ENCODE data around the gene RRP1.

Gene RRP1

DNA sequence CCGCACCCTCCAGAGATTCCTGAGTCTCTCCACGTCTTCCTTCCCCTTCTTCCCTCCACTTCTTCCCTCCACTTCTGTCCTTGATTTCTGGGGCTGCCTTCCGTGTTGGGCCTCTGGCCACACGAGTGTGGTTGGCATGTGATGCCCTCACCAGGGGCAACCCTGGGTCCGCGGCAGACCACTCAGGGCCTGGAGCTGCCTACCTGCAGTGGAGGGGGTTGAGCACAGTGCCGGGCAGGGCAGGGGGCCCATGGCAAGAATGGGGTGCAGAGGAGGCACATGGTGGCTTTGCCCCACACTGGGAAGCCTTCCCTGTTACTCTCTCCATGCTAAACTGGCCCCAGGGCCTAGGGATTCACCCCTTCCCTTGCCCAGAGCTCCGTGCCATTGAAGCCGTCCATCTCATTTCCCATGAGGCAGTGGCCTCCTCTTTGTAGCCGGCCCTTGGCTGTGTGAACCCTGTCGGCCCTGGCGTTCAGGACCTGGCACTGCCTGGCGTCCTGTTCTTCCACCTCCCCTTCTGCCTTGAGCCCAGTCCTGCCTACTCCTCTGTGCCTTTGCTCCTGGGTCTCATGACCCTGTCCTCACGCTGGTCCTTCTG, 13.4 kb downstream of the RRP1 start:
- DNase-seq: no peak

DNA sequence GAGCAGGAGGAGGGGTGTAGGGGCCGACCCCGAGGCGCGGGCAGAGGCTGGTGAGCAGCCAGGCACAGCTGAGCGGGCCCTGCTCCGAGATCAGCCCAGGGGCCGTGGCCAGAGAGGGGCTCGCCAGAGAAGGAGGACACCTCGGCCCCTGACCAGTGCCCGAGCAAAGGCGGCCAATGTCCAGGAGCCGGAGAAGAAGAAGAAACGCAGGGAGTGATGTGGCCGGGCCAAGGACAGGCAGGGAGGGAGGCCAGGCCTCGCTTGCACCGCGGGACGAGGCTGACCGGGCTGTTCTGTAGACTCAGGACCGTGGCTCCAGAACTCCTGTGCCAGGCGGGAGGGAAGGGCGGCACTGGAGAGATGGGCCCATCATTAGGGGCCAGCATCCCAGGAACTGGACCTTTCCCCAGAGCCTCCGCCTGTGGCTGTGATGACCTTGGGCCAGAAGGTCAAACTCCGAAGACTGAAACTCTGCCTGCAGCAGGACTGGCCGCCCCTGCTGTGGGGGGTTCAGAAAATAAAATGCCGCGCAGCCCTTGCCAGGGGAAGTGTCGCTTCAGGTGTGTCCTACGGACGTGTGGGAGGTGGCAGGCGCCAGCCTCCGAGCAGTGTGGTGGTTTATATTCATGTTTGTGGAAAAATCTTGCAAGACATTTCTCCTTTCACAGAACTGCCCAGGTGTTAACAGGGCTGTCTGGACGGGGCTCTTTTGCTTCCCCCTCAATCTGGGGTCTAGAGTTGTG, 14.4 kb downstream of the RRP1 start:
- DNase-seq: no peak

DNA sequence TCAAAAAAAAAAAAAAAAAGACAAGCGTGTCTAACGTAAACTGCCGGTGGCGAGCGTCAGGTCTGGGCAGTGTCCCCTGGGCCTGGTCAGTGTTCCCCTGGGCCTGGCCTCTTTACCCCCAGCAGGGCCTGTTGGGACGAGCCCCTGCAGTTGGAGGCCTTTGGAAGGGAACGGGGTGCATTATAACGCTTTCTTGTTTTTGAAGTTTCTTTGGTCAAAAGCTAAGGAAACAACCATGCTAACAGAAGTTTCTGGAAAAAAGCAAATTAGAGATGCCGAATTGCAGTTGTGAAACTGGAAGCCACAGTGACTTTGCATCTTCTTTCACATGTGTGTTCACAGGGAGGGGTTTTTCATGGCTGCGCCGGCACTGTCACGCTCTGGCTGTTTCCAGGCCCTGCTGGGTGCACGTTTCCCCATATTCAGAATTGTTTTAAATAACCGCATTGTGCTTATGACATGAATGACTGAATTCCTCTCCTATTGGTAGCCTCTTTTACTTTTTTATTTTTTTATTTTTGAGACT, 16.0 kb downstream of the RRP1 start:
- no peak for DNase-seq

DNA sequence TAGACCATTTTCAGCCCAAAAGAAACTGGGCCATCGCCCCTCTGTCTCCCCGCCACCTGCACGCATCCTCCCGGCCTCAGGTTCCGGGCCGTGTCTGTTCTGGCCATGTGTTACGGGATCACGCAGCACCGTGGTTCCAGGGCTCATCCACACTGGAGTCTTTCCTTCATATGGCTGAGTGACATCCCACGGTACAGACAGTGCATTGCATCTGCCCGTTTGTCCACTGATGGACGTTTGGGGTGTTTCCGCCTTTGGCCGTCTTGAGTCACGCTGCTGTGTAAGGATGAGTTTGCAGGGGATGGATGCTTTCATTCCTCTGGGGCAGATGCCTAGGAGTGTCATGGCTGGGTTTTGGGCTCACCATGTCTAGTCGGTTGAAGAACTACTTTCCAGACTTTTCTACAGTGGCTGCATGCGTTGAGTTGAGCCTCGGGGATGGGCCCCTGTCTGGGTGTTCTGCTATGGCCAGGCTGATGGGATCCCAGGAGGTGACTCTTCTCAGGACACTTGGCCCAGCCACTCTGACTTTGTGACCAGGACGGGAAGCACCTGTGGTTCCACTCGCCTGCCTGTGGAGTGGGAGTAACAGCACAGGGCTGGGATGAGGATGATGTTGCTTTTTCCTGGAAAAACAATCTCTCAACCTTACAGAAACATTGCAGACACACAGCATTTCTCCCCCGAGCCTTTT, 16.8 kb downstream of the RRP1 start:
- DNase-seq: no peak

DNA sequence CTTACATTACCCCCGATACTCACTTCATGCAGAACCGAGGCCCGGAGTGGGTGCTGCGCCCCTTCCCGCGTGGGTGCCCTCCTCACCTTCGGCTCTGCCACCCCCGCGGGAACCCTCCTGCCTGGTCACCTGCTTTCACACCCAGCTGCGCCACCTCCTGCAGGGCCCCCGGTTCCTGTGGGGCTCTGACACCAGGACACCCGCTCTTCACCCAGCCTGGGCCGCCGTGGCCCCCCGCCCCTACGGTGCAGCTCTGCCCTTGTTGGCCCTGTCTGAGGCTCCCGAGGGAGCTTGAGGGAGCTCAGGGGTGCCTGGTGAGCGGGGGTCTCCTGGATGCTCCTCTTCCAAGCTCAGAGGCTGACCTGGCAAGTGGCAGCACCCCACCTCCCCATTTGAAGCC, 19.0 kb downstream of the RRP1 start:
- DNase-seq: no peak

DNA sequence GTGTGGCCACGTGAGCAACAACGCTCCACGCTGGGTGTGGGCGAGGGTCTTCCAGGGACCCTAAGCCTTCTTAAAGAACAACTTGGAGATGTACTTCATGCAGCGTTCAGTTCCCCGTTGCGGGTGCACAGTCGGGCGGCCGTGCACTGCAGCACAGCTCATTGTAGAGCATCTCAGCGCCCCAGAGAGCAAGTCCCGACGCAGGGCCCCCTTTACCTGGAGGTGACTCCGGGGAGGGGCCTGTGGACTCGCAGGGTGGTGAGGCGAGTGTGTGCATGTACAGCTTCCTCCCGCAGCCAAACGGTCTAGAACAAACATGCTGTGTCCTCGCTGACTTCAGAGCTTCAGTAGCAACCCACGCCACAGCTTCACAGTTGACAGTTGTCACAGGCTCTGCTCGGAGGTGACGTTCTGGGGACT, 19.5 kb downstream of the RRP1 start:
- no peak for DNase-seq

DNA sequence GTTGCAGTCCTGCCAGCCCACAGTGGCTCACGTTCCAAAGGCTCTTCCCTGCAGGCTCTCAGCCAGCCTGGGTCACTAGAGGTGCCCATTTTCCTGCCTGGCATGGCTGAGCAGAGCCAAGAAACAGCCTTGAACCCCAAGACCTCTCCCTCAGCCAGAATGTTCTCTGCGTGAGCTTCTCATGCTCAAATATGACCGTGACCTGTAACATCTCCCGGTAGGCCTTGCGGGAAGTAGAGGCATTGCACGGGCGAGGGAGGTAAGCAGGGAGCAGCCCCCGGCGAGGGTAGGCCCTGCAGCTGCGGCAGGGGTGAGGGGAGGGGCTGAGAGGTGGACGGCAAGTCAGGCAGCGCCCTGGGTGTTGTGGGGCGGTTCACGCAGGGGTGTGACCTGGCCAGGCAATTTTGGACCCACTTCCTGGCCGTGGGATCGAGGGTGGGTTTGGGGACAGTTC, 20.0 kb downstream of the RRP1 start:
- DNase-seq: no peak

DNA sequence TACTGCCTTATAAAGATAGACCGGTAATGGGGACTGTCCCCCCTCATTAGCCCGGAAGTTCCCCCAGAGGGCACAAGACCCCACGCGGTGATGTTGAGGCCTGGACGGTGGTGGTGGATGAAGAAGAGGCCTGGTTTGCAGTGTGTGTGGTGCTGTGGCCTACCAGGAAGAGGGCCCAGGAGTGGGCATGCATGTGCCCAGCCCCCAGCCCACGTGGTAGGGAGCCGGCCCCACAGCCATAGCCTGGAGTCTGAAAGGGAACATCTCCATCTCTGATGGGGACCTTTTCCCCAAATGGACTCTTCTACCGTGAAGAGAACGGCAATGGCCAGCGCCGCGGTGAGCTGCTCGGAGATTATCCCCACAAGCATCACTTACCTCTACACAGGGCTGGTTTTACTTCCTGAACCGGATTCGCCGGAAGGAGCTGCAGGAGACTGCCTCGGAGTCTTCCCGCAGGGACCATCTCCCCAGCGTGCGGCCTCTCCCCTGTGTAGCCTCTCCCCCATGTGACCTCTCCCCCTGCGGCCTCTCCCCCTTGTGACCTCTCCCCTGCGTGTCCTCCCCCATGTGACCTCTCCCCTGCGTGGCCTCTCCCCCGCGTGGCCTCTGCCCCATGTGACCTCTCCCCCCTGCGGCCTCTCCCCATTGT, 20.6 kb downstream of the RRP1 start:
- DNase-seq: no peak

DNA sequence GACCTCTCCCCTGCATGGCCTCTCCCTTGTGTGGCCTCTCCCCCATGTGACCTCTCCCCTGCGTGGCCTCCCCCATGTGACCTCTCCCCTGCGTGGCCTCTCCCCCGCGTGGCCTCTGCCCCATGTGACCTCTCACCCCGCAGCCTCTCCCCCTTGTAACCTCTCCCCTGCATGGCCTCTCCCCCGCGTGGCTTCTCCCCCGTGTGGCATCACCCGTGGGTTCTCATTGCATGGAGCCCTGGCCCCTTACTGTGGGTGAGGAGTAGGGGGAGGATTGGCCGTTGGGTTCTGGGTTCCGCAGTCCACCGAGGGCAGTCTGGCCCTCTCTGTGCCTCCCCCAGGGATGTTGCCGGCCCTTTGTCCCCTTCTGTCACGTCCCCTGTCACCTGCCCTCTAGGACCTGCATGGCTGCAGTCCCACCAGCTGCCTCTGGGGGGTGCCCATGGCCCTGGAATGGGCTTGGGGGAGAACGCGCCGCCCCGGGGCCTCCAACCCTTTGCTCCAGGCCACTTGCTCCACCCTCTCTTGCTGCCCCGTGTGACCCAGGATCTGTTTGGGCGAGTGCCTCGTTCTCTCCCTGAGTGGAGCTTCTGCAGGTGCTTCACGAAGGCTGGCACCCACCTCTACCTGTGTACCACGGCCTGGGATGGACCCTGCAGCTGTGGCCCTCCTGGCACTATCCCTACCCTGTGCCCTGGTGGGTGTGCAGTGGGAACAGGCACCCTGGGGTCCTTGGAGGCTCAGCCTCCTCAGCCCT, 21.3 kb downstream of the RRP1 start:
- DNase-seq: peak; percentile 6 to 79 (median 48)

DNA sequence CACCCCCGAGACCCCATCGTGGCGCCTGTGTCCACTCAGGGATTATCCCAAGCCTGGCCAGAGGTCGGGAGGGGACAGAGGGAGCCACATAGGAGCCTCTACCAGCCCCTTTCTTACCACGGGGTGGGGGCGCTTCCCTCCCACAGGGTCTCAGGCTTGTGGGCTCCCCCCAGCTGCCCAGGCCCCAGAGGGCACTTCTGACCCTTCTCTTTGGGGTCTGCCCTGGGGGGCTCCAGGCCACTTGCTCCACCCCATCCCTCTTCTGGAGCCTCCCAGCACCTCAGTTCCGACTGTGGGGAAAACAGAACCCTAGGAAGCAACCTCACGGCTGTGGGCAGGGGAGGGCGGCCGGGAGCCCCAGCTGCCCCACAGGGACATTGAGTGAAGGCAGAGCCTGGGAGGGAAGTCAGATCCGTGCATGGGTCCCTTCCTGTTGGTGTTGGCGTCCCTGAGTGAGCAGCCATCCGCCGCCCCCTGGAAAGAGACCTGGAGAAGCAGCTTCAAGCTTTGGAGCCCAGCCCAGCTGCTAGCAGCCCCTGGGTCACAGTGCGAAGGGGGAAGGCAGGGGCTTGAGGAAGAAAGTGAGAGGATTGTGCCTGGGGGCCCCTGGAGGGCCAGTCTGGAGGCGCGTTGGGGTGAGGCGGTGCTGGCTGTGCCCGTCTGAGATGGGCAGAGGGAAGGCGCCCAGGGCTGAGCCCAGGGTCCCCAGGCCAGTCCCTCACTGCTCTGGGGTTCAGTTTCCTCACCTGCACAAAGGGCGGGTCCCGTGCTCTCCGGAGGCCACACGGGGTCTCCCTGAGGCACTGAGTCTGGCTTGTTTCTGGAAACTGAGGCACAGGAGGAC, 22.1 kb downstream of the RRP1 start:
- DNase-seq: no peak

DNA sequence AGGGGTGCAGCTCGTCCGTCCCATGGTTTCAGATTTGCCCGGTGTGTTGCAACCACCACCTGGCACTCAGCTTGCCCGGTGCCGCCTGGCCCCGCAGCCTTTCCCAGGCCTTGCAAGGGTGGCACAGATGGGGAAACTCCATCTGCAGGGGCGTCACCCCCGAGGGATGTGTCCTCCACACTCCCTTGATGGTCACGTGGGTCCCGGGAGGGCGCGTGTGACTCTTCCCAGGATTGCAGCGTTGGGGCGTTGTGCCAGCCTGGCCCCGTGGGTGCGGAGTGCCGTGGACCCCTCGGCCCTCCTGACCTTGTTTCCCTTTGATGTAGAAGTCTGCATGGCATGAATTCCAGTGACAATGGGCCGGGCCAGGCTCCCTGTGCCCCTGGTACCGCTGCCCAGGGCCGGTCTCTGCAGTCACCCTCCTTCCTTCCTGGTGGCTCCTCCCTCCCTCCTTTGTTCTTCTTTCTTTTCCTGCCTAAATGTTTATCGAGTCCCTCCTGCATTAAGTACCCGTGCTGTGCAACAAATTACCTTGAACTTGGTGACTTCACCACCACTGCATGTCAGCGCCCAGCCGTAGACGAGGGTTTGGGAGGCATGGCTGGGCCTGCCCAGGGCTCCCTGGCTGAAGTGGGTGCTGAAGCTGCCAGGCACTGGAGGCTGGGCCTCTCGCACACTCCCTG, 22.9 kb downstream of the RRP1 start:
- DNase-seq: peak in 2 of 14 donors; percentile 9 to 13

DNA sequence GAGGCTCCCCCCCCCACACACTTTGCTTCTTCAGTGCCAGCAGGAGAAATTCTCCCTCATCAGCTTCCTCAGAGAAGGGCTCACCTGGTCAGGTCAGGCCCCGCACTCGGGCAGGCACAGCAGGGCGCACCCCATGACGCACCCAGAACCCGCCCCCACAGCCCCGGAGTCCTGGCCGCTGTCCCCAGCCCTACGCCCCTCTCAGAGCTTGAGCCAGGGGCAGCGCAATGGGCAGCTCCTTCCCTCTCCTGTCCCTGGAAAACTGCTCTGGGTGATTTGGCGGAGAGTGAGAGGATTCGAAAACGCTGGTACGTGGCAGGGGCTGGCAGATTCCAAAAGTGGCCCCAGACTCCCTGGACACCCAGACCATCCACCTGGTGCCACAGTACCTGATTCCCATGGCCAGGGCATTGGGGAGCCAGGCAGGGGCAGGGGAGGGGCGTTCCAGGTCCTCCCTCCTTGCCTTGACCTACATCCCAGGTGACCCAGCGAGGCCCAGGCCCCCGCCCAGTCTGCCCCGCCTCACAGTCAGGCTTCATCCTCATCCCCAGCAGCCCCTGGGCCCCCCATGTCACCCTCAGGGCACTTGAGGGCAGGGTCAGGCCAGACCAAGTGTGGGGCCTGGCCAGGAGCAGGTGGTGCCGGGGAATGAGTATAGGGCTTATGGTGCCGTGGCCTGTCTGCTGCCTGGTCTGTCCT, 23.7 kb downstream of the RRP1 start:
- DNase-seq: no peak

DNA sequence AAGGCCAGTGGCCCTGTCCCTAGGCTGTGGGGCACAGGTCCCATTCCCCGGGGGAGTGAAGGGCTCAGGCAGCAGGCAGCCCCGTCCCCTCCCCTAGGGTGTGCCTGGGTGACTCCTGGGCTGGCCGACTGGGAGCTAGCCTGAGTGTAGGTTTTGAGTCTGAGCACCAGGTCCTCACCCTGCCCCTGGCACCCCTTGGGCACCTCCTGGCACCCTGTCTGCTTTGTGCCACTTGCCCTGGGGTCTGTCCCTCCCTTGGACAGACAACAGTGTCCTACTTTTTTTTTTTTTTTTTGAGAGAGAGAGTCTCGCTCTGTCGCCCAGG, 24.2 kb downstream of the RRP1 start:
- no peak for DNase-seq

DNA sequence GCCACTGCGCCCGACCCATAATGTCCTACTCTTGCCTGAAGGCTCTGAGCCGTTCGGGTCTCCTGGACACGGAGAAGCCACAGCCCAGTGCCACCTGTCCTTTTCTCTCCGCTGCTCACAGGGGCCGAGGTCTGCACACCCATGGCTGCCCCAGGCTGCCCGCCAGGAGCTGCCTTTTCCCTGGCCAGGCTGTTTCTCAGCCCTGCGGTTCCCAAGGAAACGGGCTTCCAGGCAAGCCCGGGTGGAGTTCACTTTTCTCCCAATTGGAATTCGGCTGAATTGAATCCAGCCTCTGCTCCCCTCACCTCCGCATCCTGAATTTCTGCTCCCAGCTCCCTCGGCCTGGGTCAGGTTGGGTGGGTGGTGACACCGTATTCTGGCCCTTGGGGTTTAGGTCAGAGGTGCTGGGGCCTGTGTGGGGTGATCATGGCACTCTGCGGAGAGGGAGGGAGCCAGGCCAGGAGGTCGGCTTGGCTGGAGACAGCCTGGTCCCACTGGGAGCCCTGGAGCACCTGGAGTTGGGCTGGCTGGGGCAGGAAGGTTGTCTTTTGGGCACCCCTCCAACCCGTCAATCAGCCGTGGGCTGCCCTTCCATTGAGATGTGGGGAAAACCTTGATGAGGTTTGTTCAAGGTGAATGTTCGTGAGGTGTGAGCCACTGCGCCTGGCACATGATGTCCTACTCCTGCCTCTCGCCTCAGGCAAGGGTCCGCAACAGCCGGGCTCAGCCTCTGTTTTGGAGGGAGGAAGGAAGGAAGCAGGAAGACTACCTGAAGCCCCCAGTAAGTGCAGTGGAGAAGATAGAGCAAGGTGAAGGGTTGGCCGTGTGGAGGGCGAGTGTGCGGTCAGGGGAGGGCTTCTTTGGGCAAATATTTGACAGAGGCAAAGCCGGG, 25.1 kb downstream of the RRP1 start:
- DNase-seq: peak in 2 of 14 donors; percentile 18 to 43

DNA sequence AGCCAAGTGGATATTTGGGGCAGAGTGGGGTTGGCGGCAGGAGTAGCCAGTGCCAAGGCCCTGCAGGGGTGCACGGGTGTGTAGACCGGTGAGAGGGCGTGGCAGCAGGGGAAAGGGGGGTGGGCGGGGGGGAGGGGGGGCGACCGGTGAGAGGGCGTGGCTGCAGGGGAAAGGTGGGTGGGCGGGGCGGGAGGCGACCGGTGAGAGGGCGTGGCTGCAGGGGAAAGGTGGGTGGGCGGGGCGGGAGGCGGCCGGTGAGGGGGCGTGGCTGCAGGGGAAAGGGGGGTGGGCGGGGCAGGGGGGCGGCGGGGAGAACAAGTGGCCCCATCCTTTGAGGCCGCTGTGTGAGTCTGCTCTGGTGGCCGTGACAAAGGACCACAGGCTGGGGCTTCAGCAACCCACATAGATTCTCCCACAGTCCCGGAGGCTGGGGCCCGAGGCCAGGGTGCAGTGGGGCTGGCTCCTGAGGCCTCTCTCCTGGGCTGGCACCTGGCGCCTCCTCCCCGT, 25.8 kb downstream of the RRP1 start:
- no peak for DNase-seq

DNA sequence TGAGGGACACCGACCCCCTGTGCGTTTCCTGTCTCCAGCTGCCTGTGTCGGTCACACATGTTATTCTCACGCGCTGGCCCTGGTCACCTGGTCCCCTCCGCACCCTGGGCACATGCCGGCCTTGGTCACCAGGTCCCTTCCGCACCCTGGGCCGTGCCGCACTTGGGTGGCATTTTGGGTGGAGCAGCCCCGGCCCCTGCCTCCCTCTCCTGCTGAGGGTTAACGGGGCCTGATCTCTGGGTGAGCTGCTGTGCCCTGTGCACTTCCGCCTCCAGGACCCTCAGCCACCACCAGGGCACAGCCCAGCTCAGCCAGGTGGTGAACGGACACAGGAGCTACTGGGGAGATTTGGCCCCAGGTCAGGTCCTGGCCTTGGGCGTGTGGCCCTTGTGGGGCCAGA, 26.6 kb downstream of the RRP1 start:
- DNase-seq: no peak

DNA sequence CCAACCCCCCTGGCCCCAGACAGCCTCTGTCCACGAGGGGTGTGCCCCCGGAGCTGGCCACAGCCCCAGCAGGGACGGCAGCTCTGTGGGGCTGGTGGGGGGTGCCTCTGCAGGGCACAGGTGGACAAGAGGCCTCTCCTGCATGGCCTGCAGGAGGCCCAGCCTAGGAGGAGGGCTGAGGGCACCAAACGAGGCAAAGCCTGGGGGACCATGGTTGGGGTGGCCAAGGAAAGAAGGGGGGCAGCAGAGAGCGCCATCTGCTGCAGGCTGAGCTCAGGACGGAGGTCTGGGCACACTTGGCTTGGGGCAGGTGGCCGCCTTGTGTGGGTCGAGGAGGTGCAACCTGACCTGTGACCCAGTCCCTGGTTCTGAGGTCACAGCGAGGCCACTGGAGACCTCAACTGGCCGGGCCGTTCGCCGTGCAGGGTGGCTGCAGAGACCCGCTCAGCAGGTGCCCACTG, 27.3 kb downstream of the RRP1 start:
- no peak for DNase-seq
